Neural cell (in vitro differentiated cells): ENCODE results near the gene PAK5. TPM values are rescaled to one million over a fixed set of nuclear protein-coding genes. Genes with fewer than 3 reads are reported as not detected.

Experiments
- H2AFZ ChIP-seq: fragments of 200-600, 300-800 bp; sonication (generic), shearing (Covaris generic); 2 replicates; pipeline ENCODE4 v1.6.0; 2014; ENCODE audit warnings: low read depth, mild to moderate bottlenecking, antibody characterized with exemption, low read length, moderate library complexity
- H3F3A ChIP-seq: fragments of 200-600 bp; shearing (Covaris generic); 2 replicates; pipeline ENCODE4 v1.6.1; 2016; ENCODE audit warnings: mild to moderate bottlenecking, moderate library complexity, mixed read lengths, antibody characterized with exemption, low read length; ENCODE audit not compliant: insufficient read depth, poor library complexity, severe bottlenecking
- H3K27ac ChIP-seq: fragments of 200-600, 300-800 bp; sonication (generic), shearing (Covaris generic); 2 replicates; pipeline ENCODE4 v1.5.1; 2014; ENCODE audit warnings: mild to moderate bottlenecking, low read length, moderate library complexity
- H3K27me3 ChIP-seq: fragments of 300-800, 200-600 bp; sonication (generic), shearing (Covaris generic); 2 replicates; pipeline ENCODE4 v1.6.0; 2014; ENCODE audit warnings: mild to moderate bottlenecking, low read depth, low read length, moderate library complexity; ENCODE audit not compliant: insufficient read depth
- H3K36me3 ChIP-seq: fragments of 300-800, 200-600 bp; sonication (generic), shearing (Covaris generic); 2 replicates; pipeline ENCODE4 v1.5.1; 2014; ENCODE audit warnings: mild to moderate bottlenecking, antibody characterized with exemption, low read length, moderate library complexity; ENCODE audit not compliant: insufficient read depth
- H3K4me2 ChIP-seq: fragments of 300-800, 200-600 bp; sonication (generic), shearing (Covaris generic); 2 replicates; pipeline ENCODE4 v1.6.0; 2014; ENCODE audit warnings: mild to moderate bottlenecking, low read length
- H3K4me3 ChIP-seq: fragments of 300-800, 200-600 bp; sonication (generic), shearing (Covaris generic); 2 replicates; pipeline ENCODE4 v1.5.1; 2014; ENCODE audit warnings: mild to moderate bottlenecking, low read length, moderate library complexity
- H3K79me2 ChIP-seq: fragments of 200-600 bp; shearing (Covaris generic); replicated peaks from 2 replicates; pipeline ENCODE4 v1.6.0; 2014; ENCODE audit warnings: mild to moderate bottlenecking, low read length, moderate library complexity; ENCODE audit not compliant: insufficient read depth
- H3K9ac ChIP-seq: fragments of 300-800, 200-600 bp; sonication (generic), shearing (Covaris generic); 2 replicates; pipeline ENCODE4 v1.6.1; 2016; ENCODE audit warnings: mild to moderate bottlenecking, low read length, mixed read lengths
- H3K9me2 ChIP-seq: fragments of 200-600 bp; shearing (Covaris generic); 2 replicates; pipeline ENCODE4 v1.6.1; 2016; ENCODE audit warnings: mild to moderate bottlenecking, low read length, mixed read lengths; ENCODE audit not compliant: insufficient read depth
- H3K9me3 ChIP-seq: fragments of 200-600, 300-800 bp; sonication (generic), shearing (Covaris generic); 2 replicates; pipeline ENCODE4 v1.6.1; 2016; ENCODE audit warnings: mild to moderate bottlenecking, mixed run types, low read length, moderate library complexity, mixed read lengths
- H4K20me1 ChIP-seq: fragments of 200-600 bp; shearing (Covaris generic); 2 replicates; pipeline ENCODE4 v1.6.1; 2016; ENCODE audit warnings: mild to moderate bottlenecking, mixed run types; ENCODE audit not compliant: insufficient read depth
- CTCF ChIP-seq: fragments of 450-650 bp; IDR thresholded peaks from 2 replicates; pipeline ENCODE4 v1.5.1; 2014; ENCODE audit warnings: antibody characterized with exemption, mild to moderate bottlenecking, moderate library complexity; ENCODE audit not compliant: poor library complexity, severe bottlenecking
- EP300 ChIP-seq: fragments of 450-650 bp; conservative IDR thresholded peaks from 2 replicates; pipeline ENCODE4 v1.6.1; 2014; ENCODE audit warnings: antibody characterized with exemption, mild to moderate bottlenecking, moderate library complexity; ENCODE audit not compliant: poor library complexity, severe bottlenecking
- EZH2 ChIP-seq: fragments of 200-600, 300-800 bp; shearing (Covaris generic), sonication (generic); IDR thresholded peaks from 2 replicates; pipeline ENCODE4 v1.6.1; 2014; ENCODE audit warnings: antibody characterized with exemption, low read length, borderline replicate concordance, mild to moderate bottlenecking; ENCODE audit not compliant: insufficient read depth, poor library complexity, severe bottlenecking
- MXI1 ChIP-seq: fragments of 450-650 bp; conservative IDR thresholded peaks from 2 replicates; pipeline ENCODE4 v1.6.1; 2014; ENCODE audit warnings: antibody characterized with exemption, mild to moderate bottlenecking; ENCODE audit not compliant: poor library complexity, severe bottlenecking
- POLR2AphosphoS5 ChIP-seq: IDR thresholded peaks from 2 replicates; pipeline ENCODE4 v1.6.1; 2012
- RAD21 ChIP-seq: fragments of 450-650 bp; conservative IDR thresholded peaks from 2 replicates; pipeline ENCODE4 v1.6.1; 2014; ENCODE audit warnings: antibody characterized with exemption, mild to moderate bottlenecking, moderate library complexity
- REST ChIP-seq: IDR thresholded peaks from 2 replicates; pipeline ENCODE4 v1.6.1; 2012; ENCODE audit warnings: borderline replicate concordance
- SMC3 ChIP-seq: fragments of 450-650 bp; conservative IDR thresholded peaks from 2 replicates; pipeline ENCODE4 v1.6.1; 2014; ENCODE audit warnings: antibody characterized with exemption, mild to moderate bottlenecking, moderate library complexity; ENCODE audit not compliant: poor library complexity
- TAF1 ChIP-seq: IDR thresholded peaks from 2 replicates; pipeline ENCODE4 v1.6.1; 2012; ENCODE audit warnings: low read depth
- polyA plus RNA-seq: library from polyadenylated mRNA; depleted of rRNA; stranded (reverse); fragments of >200 nt; gene quantifications from 2 replicates; pipeline ENCODE4 v1.2.3, GENCODE V29; 2014

PAK5 gene
- polyA plus RNA-seq, 1 donor from 2014 or later: 48.3 TPM

GRCh38 chr20:9736373-9736772 lies 102.5 kb downstream of the PAK5 start:
- no peak for TF ChIP-seq SMC3
- no peak for TF ChIP-seq MXI1
- TF ChIP-seq EP300: no peak
- TF ChIP-seq TAF1: no peak
- no peak for TF ChIP-seq EZH2
- no peak for TF ChIP-seq RAD21
- no peak for TF ChIP-seq CTCF
- no peak for TF ChIP-seq REST
- TF ChIP-seq POLR2AphosphoS5: no peak
- Histone ChIP-seq H3K4me3 (no peak overlapping the region), H3K9me3 (no peaks in the 10 kb centered on the region), H2AFZ (no peak overlapping the region), H3K4me2 (no peak overlapping the region), H3K9me2 (no peaks in the 10 kb centered on the region), H4K20me1 (no peaks in the 10 kb centered on the region), H3K79me2 (peaks cover 11% of the 10 kb centered on the region), H3K36me3 (no peaks in the 10 kb centered on the region), H3K27ac (no peak overlapping the region), H3F3A (peaks cover 4% of the 10 kb centered on the region), H3K9ac (no peak overlapping the region), H3K27me3 (no peaks in the 10 kb centered on the region)

DNA sequence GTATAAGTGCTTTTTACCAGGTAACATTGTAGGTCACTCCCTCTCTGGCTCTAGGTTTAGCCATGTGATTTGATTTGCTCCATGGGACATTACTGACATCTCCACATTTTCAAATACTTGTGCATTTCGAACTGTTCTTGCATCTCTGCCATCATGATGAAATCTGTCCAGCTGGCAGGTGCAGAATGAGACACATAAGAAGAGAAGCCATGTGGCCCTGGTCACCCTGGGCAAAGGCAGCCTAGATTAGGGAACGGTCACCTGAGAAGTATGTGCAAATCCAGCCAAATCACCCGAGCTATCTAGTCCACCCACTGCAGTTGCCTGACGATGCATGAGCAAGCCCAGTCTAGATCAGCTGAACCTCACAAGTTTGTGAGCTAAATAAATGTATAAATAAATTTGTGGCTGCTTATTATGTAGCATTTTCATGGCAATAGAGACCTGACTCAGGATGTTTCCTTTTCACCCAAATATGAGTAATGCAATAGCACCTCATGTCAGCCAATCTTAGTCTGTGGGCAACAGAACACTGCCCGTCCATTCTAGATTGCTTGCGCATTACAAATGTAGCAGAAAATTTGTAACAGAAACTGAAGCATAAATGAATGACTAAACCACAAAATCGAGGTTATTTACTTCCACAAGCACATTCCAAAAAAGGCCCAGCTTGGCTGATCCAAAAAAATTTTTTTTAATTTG lies 115.2 kb downstream of the PAK5 start:
- H3K79me2 ChIP-seq: no peaks in the 10 kb centered on the region
- H2AFZ ChIP-seq: no peak overlapping the region
- H3K27ac ChIP-seq: no peak overlapping the region
- no peaks in the 10 kb centered on the region for H3K9me2 ChIP-seq
- H3K4me3 ChIP-seq: no peak overlapping the region
- H4K20me1 ChIP-seq: no peaks in the 10 kb centered on the region
- no peak overlapping the region for H3K4me2 ChIP-seq
- TF ChIP-seq EZH2 (no peak), SMC3 (no peak), REST (no peak), POLR2AphosphoS5 (no peak), EP300 (no peak), RAD21 (no peak), MXI1 (no peak), CTCF (no peak), TAF1 (no peak)
- no peak overlapping the region for H3K9ac ChIP-seq
- no peaks in the 10 kb centered on the region for H3F3A ChIP-seq
- H3K27me3 ChIP-seq: no peaks in the 10 kb centered on the region
- H3K36me3 ChIP-seq: no peaks in the 10 kb centered on the region
- no peaks in the 10 kb centered on the region for H3K9me3 ChIP-seq
